SW 1271 (cell line): ENCODE data around the gene MRPL42.
"Not testable (repeated sequence)": the region's sequence is repeated elsewhere in the genome, so short reads cannot be mapped to it uniquely, and the experiment has no call there.

Experiments used
- DNase-seq, 2 experiments: peaks; one replicate each; lab custom pipeline; 2025; lab: John Stamatoyannopoulos, UW

Gene MRPL42

GRCh38 chr12:93447555-93448290 is 19.6 kb upstream of the MRPL42 start:
- DNase-seq, result no peak

GRCh38 chr12:93448796-93449195 is 18.5 kb upstream of the MRPL42 start:
- DNase-seq, result no peak

GRCh38 chr12:93449277-93449676 is 18.0 kb upstream of the MRPL42 start:
- DNase-seq, result no peak

GRCh38 chr12:93451423-93452158 is 15.7 kb upstream of the MRPL42 start:
- DNase-seq, result no peak

- DNase-seq, result no peak
Measured at GRCh38 chr12:93453633-93454032, 13.7 kb upstream of the MRPL42 start.

GRCh38 chr12:93456077-93456476 is 11.2 kb upstream of the MRPL42 start:
- no peak for DNase-seq

GRCh38 chr12:93459097-93459496 is 8.2 kb upstream of the MRPL42 start:
- DNase-seq, result no peak

- DNase-seq, result no peak
Measured at GRCh38 chr12:93460003-93460402, 7.3 kb upstream of the MRPL42 start.

- no peak for DNase-seq
Measured at GRCh38 chr12:93460902-93461301, 6.4 kb upstream of the MRPL42 start.

- no peak for DNase-seq
Measured at GRCh38 chr12:93461503-93461902, 5.8 kb upstream of the MRPL42 start.

- DNase-seq, result no peak
Measured at GRCh38 chr12:93465841-93466240, 1.5 kb upstream of the MRPL42 start.

GRCh38 chr12:93466625-93467350 is 526 bp upstream of the MRPL42 start:
- no peak for DNase-seq

GRCh38 chr12:93468008-93468371 is 676 bp downstream of the MRPL42 start:
- no peak for DNase-seq

GRCh38 chr12:93469386-93469785 is 2.1 kb downstream of the MRPL42 start:
- no peak for DNase-seq

- DNase-seq, result no peak
Measured at GRCh38 chr12:93476555-93476954, 9.2 kb downstream of the MRPL42 start.

- DNase-seq, result no peak
Measured at GRCh38 chr12:93482721-93483120, 15.4 kb downstream of the MRPL42 start.

- DNase-seq, result no peak
Measured at GRCh38 chr12:93483151-93483807, 16.0 kb downstream of the MRPL42 start.

- DNase-seq, result no peak
Measured at GRCh38 chr12:93484315-93484981, 17.1 kb downstream of the MRPL42 start.

- DNase-seq, result not testable (repeated sequence)
Measured at GRCh38 chr12:93492808-93493207, 25.5 kb downstream of the MRPL42 start.

- DNase-seq, result no peak
Measured at GRCh38 chr12:93494096-93494495, 26.8 kb downstream of the MRPL42 start.

- no peak for DNase-seq
Measured at GRCh38 chr12:93497456-93497855, 30.1 kb downstream of the MRPL42 start.

GRCh38 chr12:93498813-93499212 is 31.5 kb downstream of the MRPL42 start:
- not testable (repeated sequence) for DNase-seq
